Measurements from ENCODE around the gene OXER1.
A peak's percentile ranks its signal among the peaks of the same experiment; 100 is the strongest.

OXER1 gene, protein sequence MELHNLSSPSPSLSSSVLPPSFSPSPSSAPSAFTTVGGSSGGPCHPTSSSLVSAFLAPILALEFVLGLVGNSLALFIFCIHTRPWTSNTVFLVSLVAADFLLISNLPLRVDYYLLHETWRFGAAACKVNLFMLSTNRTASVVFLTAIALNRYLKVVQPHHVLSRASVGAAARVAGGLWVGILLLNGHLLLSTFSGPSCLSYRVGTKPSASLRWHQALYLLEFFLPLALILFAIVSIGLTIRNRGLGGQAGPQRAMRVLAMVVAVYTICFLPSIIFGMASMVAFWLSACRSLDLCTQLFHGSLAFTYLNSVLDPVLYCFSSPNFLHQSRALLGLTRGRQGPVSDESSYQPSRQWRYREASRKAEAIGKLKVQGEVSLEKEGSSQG

DNA sequence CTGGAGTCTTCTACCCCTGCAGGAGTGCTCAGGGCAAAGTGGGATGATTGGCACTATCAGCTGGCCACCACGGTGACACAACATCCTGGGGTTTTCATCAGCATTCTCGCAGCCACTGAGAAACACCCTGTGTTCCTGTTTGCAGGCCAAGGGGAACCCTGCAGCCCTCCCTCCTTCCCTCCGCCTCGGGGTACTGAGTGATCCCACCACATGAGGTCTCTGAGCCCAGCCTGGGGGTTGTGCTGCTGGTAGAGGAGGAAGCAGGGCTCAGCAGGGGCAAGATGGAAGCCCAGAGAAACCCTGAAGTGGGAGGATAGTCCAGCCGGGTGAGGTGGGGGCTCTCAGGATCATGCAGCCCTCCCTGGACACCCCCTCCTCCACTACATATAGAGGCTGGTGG is at the start of gene OXER1:
Gene OXER1 (minus strand): TSS at position 40 of the 400 bp plus-strand sequence. CDS start 73 bp downstream, outside the sequence.
- Histone ChIP-seq H3K36me3 (ENCODE audit: control insufficient read depth, low read length) (no peaks in the 10 kb centered on the region), H3K27ac (ENCODE audit: low read depth, low read length) (no peak within 1 kb of the TSS)

DNA sequence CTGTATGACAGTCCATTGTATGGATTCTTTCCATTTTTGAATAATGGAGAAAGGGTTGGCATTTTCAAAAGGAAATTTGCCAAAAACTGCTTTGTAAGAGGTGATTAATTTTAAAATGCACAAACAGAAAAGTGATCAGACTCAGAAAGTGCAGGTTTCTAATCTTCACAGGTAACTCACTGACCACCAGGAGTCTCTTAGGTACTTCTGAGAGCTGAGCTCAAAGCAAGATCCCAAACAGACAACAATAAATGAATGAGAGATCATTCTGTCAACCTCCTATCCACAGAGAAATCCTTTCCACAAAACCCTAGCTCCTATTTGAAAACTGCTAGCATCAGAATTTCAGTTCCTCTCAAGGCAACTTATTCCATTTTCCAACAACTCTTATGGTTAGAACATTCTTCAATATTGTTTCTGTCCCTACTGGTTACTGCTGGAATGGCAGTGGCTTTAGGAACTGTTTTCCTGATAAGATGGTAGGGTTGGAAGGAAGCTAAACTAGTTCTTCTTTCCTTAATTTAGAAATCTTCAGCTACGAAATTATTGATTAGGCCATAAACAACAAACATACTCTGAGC is 49.1 kb upstream of the OXER1 start:
- Histone ChIP-seq H3K4me3 (ENCODE audit: low read length) (no peak overlapping the region), H3K4me2 (ENCODE audit: low read length) (no peak overlapping the region), H3K4me1 (ENCODE audit: control insufficient read depth, low read length) (peaks cover 24% of the 10 kb centered on the region), H3K79me2 (ENCODE audit: control insufficient read depth, low read length) (no peaks in the 10 kb centered on the region), H3K9me2 (replicated peaks; ENCODE audit: control insufficient read depth, low read length) (no peaks in the 10 kb centered on the region), H4K20me1 (ENCODE audit: control insufficient read depth, insufficient read depth, low read depth, low read length) (no peaks in the 10 kb centered on the region), H3F3A (ENCODE audit: control insufficient read depth, insufficient read depth) (peaks cover 10% of the 10 kb centered on the region; the same call in 1 of the 2 replicates), H3K27ac (ENCODE audit: low read depth, low read length) (no peak overlapping the region), H3K9me3 (ENCODE audit: control insufficient read depth, insufficient read depth, low read length) (peaks cover 5% of the 10 kb centered on the region; the same call in 1 of the 2 replicates), H3K36me3 (ENCODE audit: control insufficient read depth, low read length) (no peaks in the 10 kb centered on the region), H3K27me3 (ENCODE audit: control insufficient read depth, low read length) (no peaks in the 10 kb centered on the region)
- no peak for TF ChIP-seq EZH2phosphoT487 (IDR thresholded peaks at IDR 0.05; ENCODE audit: borderline replicate concordance, low read length)
- TF ChIP-seq, protein P1, sequence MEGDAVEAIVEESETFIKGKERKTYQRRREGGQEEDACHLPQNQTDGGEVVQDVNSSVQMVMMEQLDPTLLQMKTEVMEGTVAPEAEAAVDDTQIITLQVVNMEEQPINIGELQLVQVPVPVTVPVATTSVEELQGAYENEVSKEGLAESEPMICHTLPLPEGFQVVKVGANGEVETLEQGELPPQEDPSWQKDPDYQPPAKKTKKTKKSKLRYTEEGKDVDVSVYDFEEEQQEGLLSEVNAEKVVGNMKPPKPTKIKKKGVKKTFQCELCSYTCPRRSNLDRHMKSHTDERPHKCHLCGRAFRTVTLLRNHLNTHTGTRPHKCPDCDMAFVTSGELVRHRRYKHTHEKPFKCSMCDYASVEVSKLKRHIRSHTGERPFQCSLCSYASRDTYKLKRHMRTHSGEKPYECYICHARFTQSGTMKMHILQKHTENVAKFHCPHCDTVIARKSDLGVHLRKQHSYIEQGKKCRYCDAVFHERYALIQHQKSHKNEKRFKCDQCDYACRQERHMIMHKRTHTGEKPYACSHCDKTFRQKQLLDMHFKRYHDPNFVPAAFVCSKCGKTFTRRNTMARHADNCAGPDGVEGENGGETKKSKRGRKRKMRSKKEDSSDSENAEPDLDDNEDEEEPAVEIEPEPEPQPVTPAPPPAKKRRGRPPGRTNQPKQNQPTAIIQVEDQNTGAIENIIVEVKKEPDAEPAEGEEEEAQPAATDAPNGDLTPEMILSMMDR (IDR thresholded peaks at IDR 0.05; ENCODE audit: low read depth, low read length, poor library complexity, severe bottlenecking) = peak; percentile 45

More for the DNA sequence above, at the start of gene OXER1:
- H3K79me2 ChIP-seq (ENCODE audit: control insufficient read depth, low read length) = no peaks in the 10 kb centered on the region
- H3K4me2 ChIP-seq (ENCODE audit: low read length) = no peak within 1 kb of the TSS
- no peaks in the 10 kb centered on the region for H4K20me1 ChIP-seq (ENCODE audit: control insufficient read depth, insufficient read depth, low read depth, low read length)
- no peaks in the 10 kb centered on the region for H3K9me3 ChIP-seq (ENCODE audit: control insufficient read depth, insufficient read depth, low read length)
- H3K27me3 ChIP-seq (ENCODE audit: control insufficient read depth, low read length) = no peaks in the 10 kb centered on the region
- TF ChIP-seq, protein P1 (IDR thresholded peaks at IDR 0.05; ENCODE audit: low read depth, low read length, poor library complexity, severe bottlenecking) = no peak
- TF ChIP-seq EZH2phosphoT487 (IDR thresholded peaks at IDR 0.05; ENCODE audit: borderline replicate concordance, low read length) = no peak
- no peak within 1 kb of the TSS for H3K4me3 ChIP-seq (ENCODE audit: low read length)
- H3F3A ChIP-seq (ENCODE audit: control insufficient read depth, insufficient read depth) = no peaks in the 10 kb centered on the region
- no peaks in the 10 kb centered on the region for H3K9me2 ChIP-seq (replicated peaks; ENCODE audit: control insufficient read depth, low read length)
- no peaks in the 10 kb centered on the region for H3K4me1 ChIP-seq (ENCODE audit: control insufficient read depth, low read length)

DNA sequence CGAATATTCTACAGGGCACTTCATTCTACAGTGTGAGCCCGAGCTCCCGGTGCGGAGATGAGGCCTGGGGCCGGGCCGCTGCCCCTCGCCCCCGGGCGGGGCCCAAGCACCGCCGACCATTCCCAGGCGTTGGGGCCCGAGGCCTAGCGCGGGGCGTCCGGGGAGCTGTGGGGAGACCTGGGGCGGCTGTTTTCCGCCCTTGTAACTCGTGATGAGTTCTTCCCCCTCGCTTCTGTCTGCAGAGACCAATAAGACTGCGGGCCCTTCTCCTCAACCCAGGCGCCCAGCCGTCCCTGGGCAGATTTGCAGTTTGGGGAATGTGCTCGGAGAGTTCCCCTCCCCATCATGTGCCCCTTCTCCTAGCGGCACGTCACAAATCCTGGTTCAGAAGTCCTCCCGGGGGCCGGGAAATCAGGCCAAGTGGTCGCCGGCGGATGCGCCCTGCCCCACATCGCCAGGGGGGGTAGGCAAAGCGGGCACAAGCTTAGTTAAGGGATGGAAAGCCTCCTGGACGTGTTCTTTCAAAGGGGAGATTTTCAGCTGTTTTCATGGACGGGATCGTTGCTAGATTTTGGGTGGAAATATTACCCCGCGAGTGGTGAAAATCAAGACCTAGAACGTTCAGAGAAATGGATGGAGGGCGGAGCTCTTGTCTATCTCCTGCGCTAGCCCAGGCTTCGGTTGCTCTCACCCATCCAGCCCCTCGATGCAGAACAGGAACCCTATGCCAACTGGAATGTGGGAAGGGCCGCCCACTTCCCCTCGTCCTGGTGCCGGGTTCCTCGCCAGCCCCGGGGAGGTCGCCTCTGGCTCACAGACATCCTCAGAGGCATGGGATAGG is 47.3 kb upstream of the OXER1 start:
- Histone ChIP-seq H3K36me3 (ENCODE audit: control insufficient read depth, low read length) (no peaks in the 10 kb centered on the region), H3K27ac (ENCODE audit: low read depth, low read length) (peak overlapping the region; percentile 72), H3K9me3 (ENCODE audit: control insufficient read depth, insufficient read depth, low read length) (peaks cover 5% of the 10 kb centered on the region; the same call in 1 of the 2 replicates), H3K27me3 (ENCODE audit: control insufficient read depth, low read length) (no peaks in the 10 kb centered on the region), H3K4me3 (ENCODE audit: low read length) (peak overlapping the region; percentile 71), H3K4me2 (ENCODE audit: low read length) (peak overlapping the region; percentile 74), H3K79me2 (ENCODE audit: control insufficient read depth, low read length) (no peaks in the 10 kb centered on the region), H4K20me1 (ENCODE audit: control insufficient read depth, insufficient read depth, low read depth, low read length) (no peaks in the 10 kb centered on the region), H3K9me2 (replicated peaks; ENCODE audit: control insufficient read depth, low read length) (no peaks in the 10 kb centered on the region), H3F3A (ENCODE audit: control insufficient read depth, insufficient read depth) (peaks cover 10% of the 10 kb centered on the region; the same call in 1 of the 2 replicates), H3K4me1 (ENCODE audit: control insufficient read depth, low read length) (peaks cover 24% of the 10 kb centered on the region)
- TF ChIP-seq, protein P1 (IDR thresholded peaks at IDR 0.05; ENCODE audit: low read depth, low read length, poor library complexity, severe bottlenecking) = no peak
- no peak for TF ChIP-seq EZH2phosphoT487 (IDR thresholded peaks at IDR 0.05; ENCODE audit: borderline replicate concordance, low read length)
